Colonic mucosa (tissue), 4 donors: ENCODE measurements around the gene ACTR8. TPM values are rescaled to one million over a fixed set of nuclear protein-coding genes. Genes with fewer than 3 reads are reported as not detected.

Source experiments
- DNase-seq: peaks from one replicate; pipeline ENCODE4 v3.0.0-alpha.2; 2020
- H3K27ac ChIP-seq: fragments of 200-600 bp; one replicate; pipeline ENCODE4 v1.8.0; 2021
- H3K27me3 ChIP-seq: fragments of 200-600 bp; one replicate; pipeline ENCODE4 v1.8.0; 2021
- H3K36me3 ChIP-seq: fragments of 200-600 bp; one replicate; pipeline ENCODE4 v1.8.0; 2021
- H3K4me1 ChIP-seq: fragments of 200-600 bp; one replicate; pipeline ENCODE4 v1.8.0; 2021; ENCODE audit warnings: mild to moderate bottlenecking
- H3K4me3 ChIP-seq: fragments of 200-600 bp; one replicate; pipeline ENCODE4 v1.8.0; 2021
- H3K9ac ChIP-seq, 2 donors: one replicate each; pipeline ENCODE4 v1.7.0; 2013; ENCODE audit warnings: control low read depth in 2 of 2, low read depth in 2 of 2, low read length in 2 of 2
- H3K9me3 ChIP-seq: fragments of 200-600 bp; one replicate; pipeline ENCODE4 v1.8.0; 2021
- intact Hi-C: fragments of 100-400 bp; cut with DNase I; formaldehyde crosslinking; loops from one replicate; pipeline ENCODE4 v1.14.1; 2022
- total RNA-seq, 2 donors: library from RNA; stranded (reverse); fragmentation: NEBNext Ultra II Directional in 1 of 2; extraction: Animal tissue kit (Norgen Biotek cat#: 25700) in 1 of 2; gene quantifications; one replicate each; pipeline ENCODE4 v1.2.1, GENCODE V29; 2021
- TF ChIP-seq, protein P1 (sequence below): fragments of 200-600 bp; IDR thresholded peaks from one replicate; pipeline ENCODE4 v1.8.0; 2022; ENCODE audit warnings: antibody characterized with exemption, mild to moderate bottlenecking
- donor health status: healthy.
- donor health status: DM: no; HTN: no; CAD: no.
- donor health status: DM: no; HTN: no; CAD: no.

Gene ACTR8
- total RNA-seq, 2 donors from 2014 or later, result 31.4 to 35.0 TPM

DNA sequence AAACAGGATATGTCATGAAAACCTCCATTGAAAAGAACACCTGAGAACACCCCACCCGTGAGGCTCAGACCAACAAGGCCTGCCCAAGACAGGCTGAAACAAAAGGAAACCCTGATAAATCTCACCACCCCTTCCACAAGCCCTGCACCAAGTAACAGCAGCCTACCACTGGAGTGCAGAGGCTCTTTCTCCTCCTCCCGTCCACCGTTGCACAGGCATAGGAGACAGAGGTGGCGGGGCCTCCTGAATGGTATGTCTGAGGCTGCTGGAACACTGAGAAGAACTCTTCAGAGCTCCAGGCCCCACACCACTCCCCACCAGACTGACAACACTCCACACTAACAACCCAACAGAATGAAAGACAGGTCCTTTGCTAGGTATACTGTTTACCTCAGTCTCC, 57.2 kb downstream of the ACTR8 start:
- TF ChIP-seq, protein P1, sequence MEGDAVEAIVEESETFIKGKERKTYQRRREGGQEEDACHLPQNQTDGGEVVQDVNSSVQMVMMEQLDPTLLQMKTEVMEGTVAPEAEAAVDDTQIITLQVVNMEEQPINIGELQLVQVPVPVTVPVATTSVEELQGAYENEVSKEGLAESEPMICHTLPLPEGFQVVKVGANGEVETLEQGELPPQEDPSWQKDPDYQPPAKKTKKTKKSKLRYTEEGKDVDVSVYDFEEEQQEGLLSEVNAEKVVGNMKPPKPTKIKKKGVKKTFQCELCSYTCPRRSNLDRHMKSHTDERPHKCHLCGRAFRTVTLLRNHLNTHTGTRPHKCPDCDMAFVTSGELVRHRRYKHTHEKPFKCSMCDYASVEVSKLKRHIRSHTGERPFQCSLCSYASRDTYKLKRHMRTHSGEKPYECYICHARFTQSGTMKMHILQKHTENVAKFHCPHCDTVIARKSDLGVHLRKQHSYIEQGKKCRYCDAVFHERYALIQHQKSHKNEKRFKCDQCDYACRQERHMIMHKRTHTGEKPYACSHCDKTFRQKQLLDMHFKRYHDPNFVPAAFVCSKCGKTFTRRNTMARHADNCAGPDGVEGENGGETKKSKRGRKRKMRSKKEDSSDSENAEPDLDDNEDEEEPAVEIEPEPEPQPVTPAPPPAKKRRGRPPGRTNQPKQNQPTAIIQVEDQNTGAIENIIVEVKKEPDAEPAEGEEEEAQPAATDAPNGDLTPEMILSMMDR, result no peak
- no peak for DNase-seq
- H3K4me3 ChIP-seq, result no peak overlapping the region
- no peaks in the 10 kb centered on the region for H3K4me1 ChIP-seq
- H3K9me3 ChIP-seq, result no peaks in the 10 kb centered on the region
- intact Hi-C loops, result no loop called here
- H3K27me3 ChIP-seq, result no peaks in the 10 kb centered on the region
- no peak overlapping the region for H3K9ac ChIP-seq
- H3K27ac ChIP-seq, result no peak overlapping the region
- H3K36me3 ChIP-seq, result no peaks in the 10 kb centered on the region

DNA sequence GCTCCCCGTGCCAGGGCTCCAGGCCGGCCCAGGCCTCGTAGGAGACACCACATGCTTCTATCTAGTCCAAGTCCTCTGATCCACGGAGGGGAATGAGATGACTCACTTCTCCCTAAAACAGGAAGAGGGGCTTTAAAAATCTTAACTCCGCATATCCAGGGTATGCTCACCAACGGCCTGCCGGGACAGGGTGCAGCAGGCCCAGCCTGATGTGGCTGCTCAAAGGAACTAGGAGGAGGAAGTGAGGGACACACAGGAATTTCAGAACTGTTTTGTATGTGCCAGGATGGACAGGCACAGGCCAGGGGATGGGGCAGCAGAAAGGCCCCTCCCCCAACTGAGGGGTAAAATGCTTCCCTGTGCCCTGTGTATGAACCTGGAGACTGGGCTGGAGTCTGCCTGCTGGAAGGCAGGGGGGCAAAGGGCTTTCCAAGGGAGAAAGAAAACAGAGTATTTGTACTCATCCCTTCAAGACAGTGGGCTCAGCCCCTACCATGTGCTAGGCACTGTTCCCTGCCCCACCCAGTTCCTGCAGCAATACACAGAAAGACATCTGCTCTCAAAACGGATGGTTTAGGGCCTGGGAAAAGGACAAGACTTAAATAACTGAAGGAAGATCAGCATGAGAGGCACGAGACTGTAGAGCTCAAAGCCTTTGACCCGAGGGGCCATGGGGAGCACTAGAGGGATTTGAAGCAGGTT, 57.8 kb downstream of the ACTR8 start:
- no peak for DNase-seq

DNA sequence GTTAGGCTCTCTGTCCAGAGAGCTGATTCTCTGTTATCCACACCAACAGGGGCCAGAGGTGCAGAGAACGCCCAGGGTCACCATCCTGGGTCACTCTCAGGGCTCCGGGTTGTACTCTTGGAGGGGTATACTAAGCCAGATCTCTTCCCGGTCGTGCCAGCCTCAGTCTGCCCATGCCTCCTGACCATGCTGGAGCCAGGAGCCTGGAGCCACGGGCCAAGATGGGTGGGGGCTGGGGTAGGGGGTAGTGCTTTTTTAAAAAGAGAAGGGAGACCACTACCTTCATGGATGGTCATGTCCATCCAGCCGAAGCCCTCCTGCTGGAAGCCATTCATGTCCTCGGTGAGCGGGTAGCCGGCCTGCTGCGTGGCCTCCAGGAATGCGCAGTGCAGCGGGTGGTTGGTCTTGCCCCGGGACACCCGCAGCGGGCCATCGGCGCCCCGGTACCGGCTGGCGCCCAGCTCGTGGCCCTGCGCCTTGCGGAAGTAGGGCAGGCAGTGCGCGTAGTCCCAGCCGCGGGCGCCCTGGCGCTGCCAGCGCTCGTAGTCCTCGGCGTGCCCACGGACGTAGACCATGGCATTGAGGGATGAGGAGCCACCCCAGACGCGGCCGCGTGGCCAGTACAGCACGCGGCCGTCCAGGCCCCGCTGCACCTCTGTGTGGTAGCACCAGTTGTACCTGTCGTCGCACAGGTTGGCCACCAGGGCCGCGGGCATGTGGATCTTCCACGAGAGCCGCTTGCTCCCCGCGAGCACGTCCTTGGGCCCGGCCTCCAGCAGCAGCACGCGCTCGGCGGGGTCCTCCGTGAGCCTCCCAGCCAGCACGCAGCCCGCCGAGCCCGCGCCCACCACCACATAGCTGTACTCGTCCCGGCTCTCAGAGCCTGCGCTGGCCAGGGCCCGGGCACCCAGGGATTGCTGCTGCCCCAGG, 58.7 kb downstream of the ACTR8 start:
- H3K9ac ChIP-seq, result no peak overlapping the region
- H3K27ac ChIP-seq, result no peak overlapping the region
- H3K27me3 ChIP-seq, result no peaks in the 10 kb centered on the region
- no peaks in the 10 kb centered on the region for H3K36me3 ChIP-seq
- TF ChIP-seq, protein P1, result no peak
- no peaks in the 10 kb centered on the region for H3K9me3 ChIP-seq
- no peak for DNase-seq
- no peaks in the 10 kb centered on the region for H3K4me1 ChIP-seq
- intact Hi-C loops, result no loop called here
- H3K4me3 ChIP-seq, result no peak overlapping the region

More for the DNA sequence above, 57.8 kb downstream of the ACTR8 start:
- Histone ChIP-seq H3K4me1 (no peaks in the 10 kb centered on the region), H3K27me3 (no peaks in the 10 kb centered on the region), H3K36me3 (no peaks in the 10 kb centered on the region), H3K27ac (no peak overlapping the region), H3K4me3 (no peak overlapping the region), H3K9ac (no peak overlapping the region), H3K9me3 (no peaks in the 10 kb centered on the region)
- TF ChIP-seq, protein P1, result no peak
- intact Hi-C loops, result no loop called here

DNA sequence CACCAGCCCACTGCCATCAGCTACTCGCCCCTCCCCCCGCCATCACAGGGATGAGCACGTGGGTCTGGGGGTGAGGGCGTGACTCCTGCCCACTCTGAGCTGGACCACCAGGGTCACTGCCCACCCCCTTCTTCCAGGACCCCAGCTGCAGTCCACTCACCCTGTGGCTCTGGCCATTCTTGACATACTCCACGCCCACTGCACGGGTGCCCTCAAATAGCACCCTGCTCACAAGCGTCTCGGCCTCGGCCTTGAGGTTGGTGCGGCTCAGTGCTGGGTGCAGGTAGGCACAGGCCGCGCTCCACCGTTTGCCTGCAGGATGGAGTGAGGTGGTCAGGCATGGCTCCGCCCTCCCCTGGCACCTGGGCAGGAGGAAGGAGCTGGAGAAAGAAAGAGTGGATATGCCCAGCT, 59.6 kb downstream of the ACTR8 start:
- Histone ChIP-seq H3K9me3 (no peaks in the 10 kb centered on the region), H3K27ac (no peak overlapping the region), H3K4me1 (no peaks in the 10 kb centered on the region), H3K36me3 (no peaks in the 10 kb centered on the region), H3K4me3 (no peak overlapping the region), H3K9ac (no peak overlapping the region), H3K27me3 (no peaks in the 10 kb centered on the region)
- TF ChIP-seq, protein P1, result no peak
- DNase-seq, result no peak
- intact Hi-C loops, result no loop called here

DNA sequence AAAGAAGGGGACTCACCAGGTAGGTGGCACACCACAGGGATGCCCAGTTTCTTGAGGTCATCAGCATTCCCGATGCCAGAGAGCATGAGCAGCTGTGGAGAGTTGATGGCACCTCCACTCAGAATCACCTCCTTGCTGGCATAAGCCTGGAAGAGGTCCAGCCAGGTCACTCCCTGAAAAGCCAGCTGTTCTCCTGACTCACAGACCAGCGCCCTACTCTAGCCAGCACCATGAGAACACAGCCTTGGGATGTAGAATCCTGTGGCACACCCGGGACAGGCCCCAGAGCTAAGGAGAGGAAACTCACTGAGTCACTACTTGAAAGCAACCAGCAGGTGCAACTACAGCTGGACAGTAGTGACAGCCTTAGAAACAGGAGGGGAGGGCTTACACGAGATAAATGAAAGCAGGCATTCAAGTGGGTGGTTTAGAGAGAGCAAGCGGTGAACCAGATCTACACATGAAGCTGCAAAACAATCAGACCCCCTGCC, 60.3 kb downstream of the ACTR8 start:
- no peaks in the 10 kb centered on the region for H3K36me3 ChIP-seq
- H3K27me3 ChIP-seq, result no peaks in the 10 kb centered on the region
- no peak overlapping the region for H3K4me3 ChIP-seq
- intact Hi-C loops, result no loop called here
- no peak overlapping the region for H3K9ac ChIP-seq
- TF ChIP-seq, protein P1, result no peak
- H3K9me3 ChIP-seq, result no peaks in the 10 kb centered on the region
- no peaks in the 10 kb centered on the region for H3K4me1 ChIP-seq
- no peak for DNase-seq
- H3K27ac ChIP-seq, result no peak overlapping the region
